GM13977 (cell line): ENCODE measurements around the gene TEAD1.

ENCODE experiments used
- DNase-seq: peaks from one replicate; pipeline ENCODE4 v3.0.0; 2012; ENCODE audit warnings: low spot score
- CTCF ChIP-seq: IDR thresholded peaks from 2 replicates; pipeline ENCODE4 v1.5.1; 2012; ENCODE audit warnings: mild to moderate bottlenecking, control low read depth; ENCODE audit not compliant: insufficient read depth; ENCODE audit errors: extremely low read depth, missing control alignments
- in situ Hi-C: fragments of 300-500 bp; cut with MboI; formaldehyde crosslinking; loops from one replicate; pipeline ENCODE4 v1.12.0; 2022; ENCODE audit warnings: low sequenced_read_pairs, low pct_unique_long_range_greater_than_20kb, mixed read lengths, inconsistent platforms; ENCODE audit not compliant: unreplicated experiment

Gene TEAD1

GRCh38 chr11:12815129-12815480, 140.9 kb downstream of the TEAD1 start:
- in situ Hi-C loops, result no loop called here
- TF ChIP-seq CTCF, result no peak

GRCh38 chr11:12815931-12816494, 141.8 kb downstream of the TEAD1 start:
- in situ Hi-C loops, result no loop called here
- TF ChIP-seq CTCF, result no peak

More at GRCh38 chr11:12815129-12815480, 140.9 kb downstream of the TEAD1 start:
- no peak for DNase-seq

GRCh38 chr11:12817681-12818332, 143.6 kb downstream of the TEAD1 start:
- TF ChIP-seq CTCF, result no peak
- no peak for DNase-seq
- in situ Hi-C loops, result no loop called here

More at GRCh38 chr11:12815931-12816494, 141.8 kb downstream of the TEAD1 start:
- no peak for DNase-seq

GRCh38 chr11:12818333-12819015, 144.3 kb downstream of the TEAD1 start:
- no peak for TF ChIP-seq CTCF
- DNase-seq, result no peak
- in situ Hi-C loops, result no loop called here

GRCh38 chr11:12822392-12823022, 148.3 kb downstream of the TEAD1 start:
- in situ Hi-C loops, result no loop called here

More at GRCh38 chr11:12822392-12823022, 148.3 kb downstream of the TEAD1 start:
- no peak for DNase-seq
- TF ChIP-seq CTCF, result no peak
